Fibroblast of gingiva (primary cell): ENCODE data around the gene SRP9.
"Not testable (repeated sequence)": the region's sequence is repeated elsewhere in the genome, so short reads cannot be mapped to it uniquely, and the experiment has no call there.

ENCODE experiments used
- DNase-seq: peaks from one replicate; pipeline ENCODE4 v3.0.0-alpha.2; 2011; ENCODE audit warnings: low read depth

The SRP9 gene

DNA sequence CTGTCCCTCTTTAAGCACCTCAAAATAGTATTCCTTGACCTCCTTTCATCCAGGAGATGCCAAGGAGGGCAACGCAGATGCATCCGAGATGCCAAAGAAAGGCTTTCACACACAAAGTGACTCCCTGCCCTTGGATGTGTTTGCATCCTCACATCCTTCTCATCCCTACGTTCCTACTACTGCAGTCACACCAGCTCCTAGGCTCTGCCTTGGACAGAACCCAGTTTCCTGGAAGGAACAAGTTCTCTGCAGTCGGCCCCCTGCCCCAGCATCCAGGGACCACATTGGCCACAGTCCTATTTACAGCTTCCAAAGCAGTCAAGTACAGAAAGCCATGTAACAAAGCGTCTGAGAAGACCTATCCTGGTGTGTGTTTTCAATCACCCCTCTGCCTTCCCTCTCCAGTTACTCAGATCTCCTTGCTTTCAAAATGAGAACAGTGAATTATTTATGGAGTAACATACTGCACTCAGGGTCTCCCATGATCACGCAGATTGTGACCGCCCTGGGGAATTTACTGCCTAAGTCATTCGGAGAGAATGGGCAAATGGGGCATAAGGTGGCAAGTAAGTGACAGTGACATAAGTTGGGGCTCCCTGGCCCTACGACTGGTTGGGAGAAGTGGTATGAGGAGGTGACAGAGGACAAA, 21.8 kb upstream of the SRP9 start:
- DNase-seq: no peak

DNA sequence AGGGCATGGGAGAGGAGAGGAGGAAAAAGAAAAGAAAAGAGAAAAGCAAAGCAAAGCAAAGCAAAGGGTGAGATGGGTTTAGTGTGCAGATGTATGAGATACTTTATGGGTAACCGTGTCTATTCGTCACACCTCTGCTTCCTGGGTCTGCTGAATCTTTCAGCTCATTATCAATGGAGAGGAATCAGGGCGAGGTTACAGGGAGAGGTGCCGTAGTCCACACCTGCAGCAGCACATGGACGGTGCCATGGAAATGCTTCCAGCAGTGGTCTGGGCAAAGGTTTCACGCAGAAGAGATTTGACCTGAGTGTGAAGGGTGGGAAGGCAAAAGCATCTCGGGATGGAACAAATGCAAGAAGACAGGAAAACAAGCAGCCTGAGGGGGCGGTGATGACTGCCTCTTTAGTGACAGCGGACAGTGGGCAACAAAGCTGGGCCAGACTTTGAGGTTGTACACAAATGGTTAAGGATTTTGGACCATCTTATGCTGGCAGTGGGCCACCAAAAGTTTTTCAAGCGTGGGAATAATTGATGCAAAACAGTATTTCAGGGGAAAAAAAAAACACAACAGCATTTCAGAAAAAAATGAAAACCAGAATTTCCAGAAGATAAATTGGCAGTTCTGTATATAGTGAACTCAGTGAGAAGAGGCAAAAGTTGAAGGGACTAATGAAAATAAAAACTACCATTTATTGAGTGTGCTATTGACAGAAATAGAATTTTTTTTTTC, 19.5 kb upstream of the SRP9 start:
- DNase-seq: no peak

DNA sequence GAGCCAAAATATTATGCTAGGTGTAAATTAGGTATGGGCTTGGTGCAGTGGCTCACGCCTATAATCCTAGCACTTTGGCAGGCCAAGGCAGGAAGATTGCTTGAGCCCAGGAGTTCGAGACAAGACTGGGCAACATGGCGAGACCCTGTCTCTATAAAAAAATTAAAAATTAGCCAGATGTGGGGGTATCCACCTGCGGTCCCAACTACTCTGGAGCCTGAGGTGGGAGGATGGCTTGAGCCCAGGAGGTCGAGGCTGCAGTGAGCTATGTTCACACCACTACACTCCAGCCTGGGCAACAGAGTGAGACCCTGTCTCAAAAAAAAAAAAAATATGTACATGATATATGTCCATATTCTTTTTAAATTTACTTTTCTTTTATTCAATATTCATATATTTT, 17.7 kb upstream of the SRP9 start:
- not testable (repeated sequence) for DNase-seq

DNA sequence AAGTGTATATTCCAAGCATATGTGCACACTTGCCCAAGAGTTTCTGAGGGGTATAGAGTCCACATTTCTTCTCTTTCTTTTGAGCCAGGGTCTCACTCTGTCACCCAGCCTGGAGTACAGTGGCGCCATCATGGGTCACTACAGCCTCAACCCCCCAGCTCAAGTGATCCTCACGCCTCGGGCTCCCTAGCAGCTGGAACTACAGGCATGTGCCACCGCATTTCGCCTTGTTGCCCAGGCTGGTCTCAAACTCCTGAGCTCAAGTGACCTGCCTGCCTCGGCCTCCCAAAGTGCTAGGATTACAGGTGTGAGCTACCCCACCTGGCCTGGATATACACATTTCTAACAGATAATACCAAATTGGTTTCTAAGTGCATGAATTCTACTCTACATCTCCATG, 17.1 kb upstream of the SRP9 start:
- no peak for DNase-seq

DNA sequence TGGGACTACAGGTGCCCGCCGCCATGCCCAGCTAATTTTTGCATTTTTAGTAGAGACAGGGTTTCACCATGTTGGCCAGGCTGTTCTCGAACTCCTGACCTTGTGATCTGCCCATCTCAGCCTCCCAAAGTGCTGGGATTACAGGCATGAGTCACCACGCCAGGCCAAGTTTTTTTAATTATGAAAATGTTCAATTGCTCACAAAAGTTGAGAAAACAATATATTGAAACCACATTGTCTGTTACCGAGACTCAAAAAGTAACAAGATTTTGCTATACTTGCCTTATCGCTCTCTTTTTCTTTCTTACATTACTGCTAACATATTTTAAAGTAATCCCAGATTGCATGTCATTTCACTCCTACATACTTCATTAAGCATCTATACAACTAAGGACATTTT, 16.2 kb upstream of the SRP9 start:
- DNase-seq: peak; percentile 73

DNA sequence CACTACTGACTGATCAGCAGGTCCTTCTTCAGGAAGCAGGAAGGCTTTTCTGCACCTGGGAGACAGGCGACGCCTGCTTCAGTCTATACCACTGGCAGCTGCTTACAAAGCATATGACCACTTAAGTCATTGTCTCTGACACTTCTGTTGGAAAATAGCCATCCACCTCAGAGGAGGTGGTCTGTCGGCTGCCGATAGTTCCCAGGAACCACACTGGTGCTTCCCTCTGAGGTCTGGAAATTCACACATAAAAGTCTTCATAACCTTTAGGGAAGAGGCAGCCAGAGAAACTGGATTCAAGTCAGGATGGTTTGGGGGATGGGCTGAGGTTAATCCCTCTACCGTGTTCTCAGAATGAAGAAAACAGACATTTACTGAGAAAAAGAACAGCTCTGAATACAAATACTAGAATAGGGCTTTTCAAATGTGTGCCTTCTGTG, 15.6 kb upstream of the SRP9 start:
- no peak for DNase-seq

DNA sequence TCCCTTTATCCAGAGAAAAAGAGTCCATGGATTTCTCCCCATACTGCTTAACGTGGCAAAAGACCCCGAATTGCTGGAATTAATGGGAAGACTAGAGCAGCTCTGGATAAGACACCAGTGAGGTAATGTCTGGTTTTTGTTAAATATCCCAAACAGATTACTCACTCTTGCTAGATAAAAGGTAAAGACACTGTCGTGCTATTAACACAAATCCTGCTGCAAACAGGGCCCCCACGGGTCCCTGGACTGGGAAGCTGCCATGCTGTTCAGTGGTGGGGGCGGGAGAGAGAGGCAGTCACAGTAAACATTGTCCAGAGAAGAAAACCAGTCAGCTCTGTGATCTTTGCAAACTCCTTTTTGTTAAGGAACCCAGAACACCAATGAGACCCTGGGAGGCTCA, 15.2 kb upstream of the SRP9 start:
- no peak for DNase-seq

DNA sequence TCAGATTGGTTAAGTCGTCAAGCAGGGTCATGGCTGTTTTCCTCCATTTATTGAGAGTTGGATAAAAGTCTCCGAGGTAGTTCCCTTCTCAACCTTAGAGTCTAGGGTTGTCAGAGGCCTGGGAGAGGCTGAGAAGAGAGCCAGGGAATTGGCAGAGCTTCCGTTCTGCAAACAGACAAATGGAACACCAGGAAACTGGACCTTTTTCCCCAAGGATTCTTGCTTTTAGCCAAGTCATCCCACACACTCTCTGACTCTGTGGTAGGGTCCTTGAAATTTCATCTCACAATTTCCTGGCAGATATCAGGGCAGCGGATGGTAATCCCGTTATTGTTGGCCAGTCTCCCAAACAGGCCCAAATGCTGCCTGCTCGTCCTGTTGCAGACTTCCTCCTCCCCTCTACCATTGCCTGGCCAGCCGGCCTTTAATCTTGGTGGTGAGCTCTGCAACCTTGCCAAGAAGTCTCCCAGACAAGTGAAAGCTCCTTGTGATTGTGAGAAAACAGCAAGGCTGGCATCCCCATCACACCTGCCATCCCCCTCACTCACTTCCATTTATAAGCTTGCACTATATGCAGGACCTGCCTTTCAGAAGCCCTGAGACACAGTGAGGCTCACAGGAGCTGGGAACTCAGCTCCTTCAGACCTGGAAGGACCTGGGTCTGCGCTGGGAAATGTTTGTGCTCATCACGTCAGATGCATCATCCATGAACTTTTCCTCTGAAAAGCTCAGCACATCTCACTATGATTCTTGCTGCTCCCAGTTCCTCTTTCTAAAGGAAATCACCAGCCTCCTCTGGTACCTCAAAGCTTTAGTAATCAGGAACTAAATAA, 13.7 kb upstream of the SRP9 start:
- peak; percentile 90 for DNase-seq

DNA sequence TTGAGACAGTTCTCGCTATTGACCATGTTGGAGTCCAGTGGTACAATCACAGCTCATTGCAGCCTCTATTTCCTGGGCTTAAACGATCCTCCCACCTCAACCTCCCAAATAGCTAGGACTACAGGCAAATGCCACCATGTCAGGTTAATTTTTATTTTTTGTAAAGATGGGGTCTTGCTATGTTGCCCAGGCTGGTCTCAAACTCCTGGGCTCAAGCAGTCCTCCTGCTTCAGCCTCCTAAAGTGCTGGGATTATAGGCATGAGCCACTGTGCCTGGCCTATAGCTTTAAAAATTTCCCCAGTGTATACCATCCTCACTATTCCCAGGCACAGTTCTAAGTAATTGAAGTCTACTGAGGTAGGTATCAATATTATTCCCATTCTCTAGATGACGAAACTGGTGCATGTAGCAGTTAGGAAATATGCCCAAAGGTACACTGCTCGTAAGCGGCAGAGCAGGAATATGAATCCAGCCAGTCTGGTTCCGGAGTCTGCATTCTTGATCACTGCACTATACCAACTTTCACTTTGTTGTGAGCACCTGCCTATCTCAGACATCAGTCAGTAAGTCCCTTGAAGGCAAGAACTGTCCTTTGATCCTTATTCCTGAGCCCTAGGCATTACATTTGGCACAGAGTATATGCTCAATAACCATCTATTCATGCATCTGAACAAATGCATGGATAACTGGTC, 11.5 kb upstream of the SRP9 start:
- no peak for DNase-seq

DNA sequence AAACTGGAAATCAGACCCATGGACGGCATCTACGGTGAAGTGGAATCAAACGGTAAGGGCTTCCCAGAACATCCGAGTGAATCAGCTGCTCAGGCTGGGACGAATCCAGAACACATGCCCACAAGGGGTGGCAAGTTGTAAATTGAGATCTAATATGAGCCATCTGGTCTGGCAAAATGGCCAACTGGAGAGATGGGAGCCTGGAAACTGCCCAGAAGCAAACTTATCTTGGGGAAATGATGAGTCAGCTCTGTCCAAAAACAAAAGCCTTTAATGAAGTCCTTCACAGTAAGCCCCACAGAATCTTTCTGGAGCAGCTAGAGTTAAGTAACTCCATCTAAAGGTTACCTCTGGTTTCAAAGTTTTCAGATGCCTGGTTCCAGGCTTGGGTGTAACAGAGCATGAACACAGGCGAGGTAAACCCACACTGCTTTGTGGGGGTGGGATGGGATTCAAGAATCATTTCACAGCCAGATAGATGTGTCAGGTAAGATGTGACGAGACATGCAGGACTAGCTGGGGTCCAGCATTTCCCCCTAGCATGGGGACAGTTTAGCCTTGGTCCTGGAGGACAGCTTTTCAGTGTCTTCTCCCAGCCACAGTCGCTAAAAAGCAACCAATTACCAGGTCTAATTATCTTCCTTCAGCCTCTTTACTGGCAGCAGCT, 10.5 kb upstream of the SRP9 start:
- DNase-seq: peak; percentile 98

DNA sequence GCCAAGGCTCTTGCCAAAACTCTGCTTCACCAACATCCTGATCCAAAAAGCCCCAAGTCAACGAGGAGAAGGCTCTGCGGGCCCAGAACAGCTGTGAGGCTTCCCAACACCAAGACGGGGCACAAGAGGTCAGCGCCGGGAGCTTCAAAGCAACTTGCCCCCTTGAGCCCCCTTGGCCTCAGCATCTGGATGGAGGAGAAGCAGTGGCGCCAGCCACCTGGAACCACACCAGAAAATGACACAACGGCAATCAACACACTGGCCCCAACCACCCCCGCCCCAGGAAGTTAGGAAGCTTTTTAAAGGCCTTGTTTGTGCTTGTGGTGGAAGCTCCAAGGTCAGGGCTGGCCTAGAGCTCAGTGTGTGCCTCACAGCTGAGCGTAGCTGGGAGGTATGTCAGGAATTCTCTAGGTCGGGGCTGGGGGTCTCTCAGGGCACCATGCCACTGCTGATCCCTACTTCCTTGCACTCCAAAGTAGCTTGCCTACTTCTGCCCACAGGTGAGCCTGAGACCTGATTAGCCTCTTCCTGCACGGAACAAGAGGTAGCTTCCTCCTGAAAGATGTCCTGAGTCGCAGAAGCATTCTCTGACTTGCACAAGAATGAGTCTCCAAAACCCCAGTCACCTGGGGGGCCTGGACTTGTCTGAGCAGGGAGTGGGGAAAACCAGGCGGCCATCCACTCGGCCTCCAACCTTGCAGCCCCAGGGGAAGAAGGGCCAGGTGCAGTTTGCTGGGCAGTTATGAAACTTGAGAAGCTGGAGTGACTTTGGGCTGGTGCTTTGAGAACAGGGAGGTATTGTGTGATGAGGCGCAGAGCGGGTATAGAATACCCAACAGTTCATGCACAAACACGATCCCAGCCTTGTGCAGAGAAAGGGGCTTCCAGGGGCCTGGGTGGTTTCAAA, 9.7 kb upstream of the SRP9 start:
- peak; percentile 75 for DNase-seq

DNA sequence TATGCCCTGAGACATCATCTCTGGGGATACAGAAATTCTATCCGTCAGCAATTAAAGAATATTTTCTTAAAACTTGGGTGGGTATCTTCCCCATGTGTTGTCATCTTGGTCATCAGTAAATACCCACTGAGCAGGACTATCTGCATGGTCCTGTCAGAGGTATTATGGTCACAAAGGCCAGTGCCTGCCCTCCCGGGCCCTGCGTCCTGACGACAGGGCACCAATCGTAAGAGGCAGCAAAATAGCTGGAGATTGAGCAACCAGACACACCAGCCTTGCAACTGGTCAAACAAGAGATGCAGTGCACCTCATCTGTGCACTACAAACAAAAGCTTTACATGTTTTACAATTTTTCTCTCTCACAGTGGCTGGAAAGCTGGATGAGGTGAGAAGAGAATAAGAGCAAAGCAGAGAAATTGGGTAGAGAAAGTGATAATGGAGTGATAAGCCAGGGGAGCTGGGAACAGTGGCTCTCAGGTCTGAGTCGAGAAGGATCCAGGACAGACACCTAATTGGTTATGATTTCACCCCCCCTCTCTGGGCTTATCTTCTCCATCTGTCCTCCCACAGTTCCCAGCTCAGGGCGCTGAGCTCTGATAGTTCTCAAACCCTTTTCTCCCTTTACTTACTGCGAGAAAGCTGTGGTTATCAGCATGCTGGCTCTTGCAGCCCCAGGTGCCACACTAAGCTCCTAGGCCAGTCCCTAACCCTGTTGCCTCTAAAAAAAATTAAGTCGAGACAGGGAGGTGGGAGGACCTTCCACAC, 8.8 kb upstream of the SRP9 start:
- no peak for DNase-seq

DNA sequence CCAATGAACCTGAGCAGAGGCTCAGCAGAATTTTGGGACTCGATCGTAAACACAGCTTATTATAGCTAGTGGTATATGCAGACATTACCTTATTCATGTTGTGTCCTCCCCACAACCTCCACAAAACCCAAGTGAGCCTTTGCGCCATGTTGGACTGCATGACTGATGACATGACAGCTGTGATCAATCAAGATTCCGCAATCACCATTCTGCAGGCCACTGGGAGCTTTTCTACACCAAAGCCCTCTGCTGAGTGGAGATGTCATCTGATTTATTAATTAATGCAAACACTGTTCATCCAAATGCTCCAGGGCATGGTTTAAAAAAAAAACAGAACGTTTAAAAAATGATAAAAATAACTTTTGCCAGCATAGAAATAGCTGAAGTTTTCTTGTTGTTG, 7.9 kb upstream of the SRP9 start:
- DNase-seq: peak; percentile 36

DNA sequence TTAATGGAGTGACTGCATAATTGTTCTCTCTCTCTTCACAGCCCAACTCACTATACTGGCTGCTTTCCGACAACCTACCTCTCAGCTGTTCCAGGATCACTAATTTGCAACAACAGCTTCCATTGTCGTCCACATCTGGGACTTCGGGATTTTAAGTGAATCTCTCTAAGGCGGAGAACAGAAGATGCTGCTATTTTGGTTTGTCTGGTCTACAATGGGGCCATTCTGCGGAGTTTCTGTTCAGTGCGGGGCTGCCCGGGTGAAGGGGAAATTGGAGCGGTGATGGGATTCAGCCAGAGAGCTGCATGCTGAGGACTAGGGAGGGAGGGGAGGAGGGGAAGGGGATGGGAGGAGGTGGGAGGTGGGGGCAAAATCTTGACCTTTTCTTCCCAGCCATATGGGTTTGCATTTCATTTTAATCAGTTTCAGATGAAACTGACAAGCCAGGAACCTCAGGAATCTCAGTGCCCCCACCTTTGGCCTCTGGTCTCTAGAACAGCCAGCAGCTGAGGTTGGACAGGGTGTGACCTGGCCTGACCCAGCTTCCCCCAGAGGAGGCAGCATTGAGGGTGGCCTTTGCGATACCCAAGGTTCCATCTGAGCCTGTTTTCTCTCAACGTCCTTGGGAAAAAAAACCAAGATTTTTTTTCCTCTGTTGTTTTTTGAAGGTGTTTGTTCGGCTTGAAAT, 6.9 kb upstream of the SRP9 start:
- no peak for DNase-seq

DNA sequence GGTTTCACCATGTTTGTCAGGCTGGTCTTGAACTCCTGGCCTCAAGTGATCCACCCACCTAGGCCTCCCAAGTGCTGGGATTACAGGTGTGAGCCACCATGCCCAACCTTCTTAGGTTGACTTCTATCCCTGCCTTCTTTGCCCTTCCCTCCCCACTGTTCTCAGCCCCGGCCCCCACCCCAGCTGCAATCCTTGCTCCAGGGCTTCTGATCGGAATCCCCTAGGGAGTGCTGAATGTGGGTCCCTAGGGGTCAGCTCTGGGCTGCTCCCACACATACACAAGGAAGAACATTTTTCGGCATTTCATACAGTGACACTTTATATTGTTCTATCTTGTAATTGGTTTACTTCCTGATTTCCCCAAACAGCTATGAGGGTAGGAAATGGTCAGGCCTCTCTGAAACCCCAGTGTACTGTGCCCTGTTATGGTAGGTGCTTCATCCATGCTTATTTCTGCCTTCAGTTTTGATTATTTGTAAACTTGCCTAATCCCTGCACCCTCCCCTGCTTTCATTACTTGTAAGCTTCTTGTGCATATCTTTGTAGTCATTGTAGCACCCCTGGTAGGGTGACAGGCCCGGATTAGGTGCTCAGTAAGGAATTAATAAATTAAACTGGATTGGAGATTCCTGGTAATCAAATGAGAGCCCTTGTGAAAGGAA, 5.8 kb upstream of the SRP9 start:
- no peak for DNase-seq

DNA sequence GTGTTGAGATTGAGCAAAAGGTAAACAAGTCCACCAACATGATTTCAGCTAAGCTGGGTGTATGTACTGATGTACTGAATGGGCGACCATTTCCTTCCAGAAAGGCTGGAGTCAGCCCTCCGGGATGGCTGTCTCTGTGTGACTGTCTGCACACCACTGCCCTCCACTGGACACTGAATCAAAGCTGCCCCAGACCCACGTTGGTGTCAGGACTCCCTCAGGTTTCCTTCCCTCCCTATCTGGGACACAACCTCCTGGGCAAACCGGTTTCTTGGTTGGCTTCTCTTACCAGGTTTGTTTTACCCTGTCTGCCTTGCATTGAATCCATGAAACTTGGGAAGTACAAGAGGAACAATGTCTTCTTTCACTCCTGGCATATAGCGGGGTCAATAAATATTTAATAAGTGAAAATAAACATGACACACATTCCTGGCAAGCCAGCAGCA, 5.3 kb upstream of the SRP9 start:
- DNase-seq: peak; percentile 81

DNA sequence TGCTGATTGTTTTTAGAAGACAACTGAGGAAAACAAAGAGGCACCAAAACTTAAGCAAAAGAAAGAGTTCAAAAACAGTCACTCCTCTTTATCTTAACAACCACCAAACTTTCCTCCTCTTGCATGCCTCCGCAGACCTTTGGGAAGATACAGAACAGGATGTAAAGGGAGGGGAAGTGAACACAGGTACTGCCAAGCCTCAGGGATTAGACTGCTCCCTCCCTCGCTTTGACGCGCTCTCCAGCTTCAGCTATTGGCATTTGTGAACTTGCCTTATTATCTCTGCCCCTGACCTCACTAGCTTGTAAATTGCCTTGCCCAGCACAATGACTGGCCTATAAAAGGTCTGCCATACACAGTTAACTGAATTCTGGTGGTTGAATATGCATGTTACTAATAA, 4.8 kb upstream of the SRP9 start:
- no peak for DNase-seq

DNA sequence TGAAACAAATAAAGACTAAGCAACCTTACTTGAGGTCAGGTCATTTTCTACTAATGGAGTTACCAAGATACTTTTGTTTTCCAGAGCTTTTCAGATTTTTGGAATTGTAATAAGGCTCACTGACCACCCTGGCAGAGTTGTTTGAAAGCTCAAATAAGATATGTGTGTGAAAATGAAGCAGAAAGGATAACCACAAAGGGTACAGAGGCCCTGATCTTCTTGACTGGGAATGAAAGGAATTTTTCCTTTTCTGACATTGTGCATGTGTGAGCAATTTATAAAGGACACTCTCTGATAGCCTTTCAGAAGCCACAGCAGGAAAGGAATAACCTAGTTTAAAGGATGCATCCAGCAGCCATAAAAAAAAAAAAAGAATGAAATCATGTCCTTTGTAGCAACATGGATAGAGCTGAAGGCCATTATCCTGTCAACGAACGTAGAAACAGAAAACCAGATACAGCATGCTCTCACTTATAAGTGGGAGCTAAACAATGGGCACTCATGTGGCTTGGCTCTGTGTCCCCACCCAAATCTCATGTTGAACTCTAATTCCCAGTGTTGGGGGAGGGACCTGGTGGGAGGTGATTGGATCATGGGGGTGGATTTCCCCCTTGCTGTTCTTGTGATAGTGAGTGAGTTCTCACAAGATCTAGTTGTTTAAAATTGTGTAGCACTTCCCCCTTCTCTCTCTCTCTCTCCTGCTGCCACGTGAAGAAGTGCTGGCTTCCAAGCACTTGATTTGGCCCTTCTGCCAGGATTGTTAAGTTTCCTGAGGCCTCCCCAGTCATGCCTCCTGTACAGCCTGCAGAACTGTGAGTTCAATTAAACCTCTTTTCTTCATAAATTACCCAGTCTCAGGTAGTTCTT, 3.1 kb upstream of the SRP9 start:
- DNase-seq: no peak
